ENCODE data around the gene NDUFS5.
"Not testable (repeated sequence)": the region's sequence is repeated elsewhere in the genome, so short reads cannot be mapped to it uniquely, and the experiment has no call there.

GRCh38 chr1:38977399-38978244, 48.5 kb upstream of the NDUFS5 start:
- TF ChIP-seq EZH2 (IDR thresholded peaks at IDR 0.05; ENCODE audit: low read length); CTCF (optimal IDR thresholded peaks at IDR 0.05 in 1 of 3, IDR thresholded peaks at IDR 0.05 in 1 of 3, conservative IDR thresholded peaks at IDR 0.05 in 1 of 3; ENCODE audit: extremely low read depth in 1 of 3, insufficient read depth in 2 of 3, low read length in 3 of 3): not testable (repeated sequence)
